K562 (cell line): Measurements from ENCODE around the gene SLC34A3. TPM values are rescaled to one million over a fixed set of nuclear protein-coding genes. Genes with fewer than 3 reads are reported as not detected.

ENCODE experiments used
- ELF4 ChIP-seq: fragments of 450-650 bp; formaldehyde crosslinking; IDR thresholded peaks from 2 replicates; pipeline ENCODE4 v1.4.0; 2022; ENCODE audit warnings: missing genetic modification characterization
- ESRRB ChIP-seq: fragments of 250-450 bp; sonication (Bioruptor Pico); IDR thresholded peaks from 2 replicates; pipeline ENCODE4 v1.5.0; 2020; ENCODE audit warnings: mild to moderate bottlenecking, moderate library complexity, borderline replicate concordance
- EZH2 ChIP-seq: IDR thresholded peaks from 2 replicates; pipeline ENCODE4 v1.6.1; 2012; ENCODE audit warnings: low read depth, mild to moderate bottlenecking, inconsistent platforms, low read length, borderline replicate concordance
- HDAC3 ChIP-seq: fragments of 450-650 bp; IDR thresholded peaks from 2 replicates; pipeline ENCODE4 v1.6.1; 2018; ENCODE audit warnings: borderline replicate concordance, mild to moderate bottlenecking, moderate library complexity; ENCODE audit not compliant: partially characterized antibody
- HNRNPH1 ChIP-seq: fragments of 200-400 bp; formaldehyde crosslinking; optimal IDR thresholded peaks from 2 replicates; pipeline ENCODE3; 2017; ENCODE audit warnings: low read depth, mild to moderate bottlenecking, low read length, moderate library complexity
- LCOR ChIP-seq: sonication (generic); formaldehyde crosslinking; IDR thresholded peaks from 2 replicates; pipeline ENCODE4 v1.8.0; 2022; ENCODE audit warnings: mild to moderate bottlenecking, missing genetic modification reagents
- NEUROD1 ChIP-seq: fragments of 150-350 bp; IDR thresholded peaks from 2 replicates; pipeline ENCODE4 v1.6.1; 2014; ENCODE audit warnings: borderline replicate concordance, low read length, low read depth; ENCODE audit not compliant: partially characterized antibody
- POLR2G ChIP-seq: fragments of 200-400 bp; formaldehyde crosslinking; IDR thresholded peaks from 2 replicates; pipeline ENCODE4 v1.6.1; 2017; ENCODE audit warnings: low read depth, mild to moderate bottlenecking, antibody characterized with exemption, low read length, moderate library complexity
- XRCC4 ChIP-seq: IDR thresholded peaks from one replicate; pipeline ENCODE4 v1.6.1; 2011; ENCODE audit not compliant: insufficient read depth, insufficient read length; ENCODE audit errors: extremely low read depth
- ZFPM2 ChIP-seq: fragments of 250-450 bp; sonication (Bioruptor Pico); IDR thresholded peaks from 2 replicates; pipeline ENCODE4 v1.5.1; 2022; ENCODE audit warnings: mild to moderate bottlenecking
- ZNF12 ChIP-seq: sonication (generic); formaldehyde crosslinking; IDR thresholded peaks from 2 replicates; pipeline ENCODE4 v1.4.0; 2020; ENCODE audit warnings: mild to moderate bottlenecking, missing genetic modification reagents
- ZNF124 ChIP-seq: sonication (generic); formaldehyde crosslinking; IDR thresholded peaks from 2 replicates; pipeline ENCODE4 v1.8.1; 2022; ENCODE audit warnings: missing genetic modification reagents
- ZNF174 ChIP-seq: fragments of 250-450 bp; sonication (Bioruptor Pico); IDR thresholded peaks from 2 replicates; pipeline ENCODE4 v1.4.0; 2020; ENCODE audit warnings: mild to moderate bottlenecking
- ZNF184 ChIP-seq: sonication (generic); formaldehyde crosslinking; IDR thresholded peaks from 2 replicates; pipeline ENCODE4 v1.5.0; 2020; ENCODE audit warnings: missing genetic modification reagents
- ZNF217 ChIP-seq: sonication (generic); formaldehyde crosslinking; IDR thresholded peaks from 2 replicates; pipeline ENCODE4 v1.8.0; 2022; ENCODE audit warnings: mild to moderate bottlenecking, missing genetic modification reagents
- ZZZ3 ChIP-seq: fragments of 450-650 bp; IDR thresholded peaks from 2 replicates; pipeline ENCODE4 v1.6.1; 2016; ENCODE audit warnings: antibody characterized with exemption, mild to moderate bottlenecking, moderate library complexity
- polyA plus RNA-seq, 8 experiments: library from polyadenylated mRNA; depleted of rRNA in 4 of 8; stranded (reverse) in 5 of 8; unstranded in 3 of 8; fragments of >200 nt; fragmentation: Nextera tagmentation in 2 of 8; fragmentation: Illumina TruSeq in 1 of 8; extraction: Ambion mirVana in 2 of 8; extraction: Trizol in 1 of 8; gene quantifications; 2 replicates each; pipeline versions ENCODE4 v1.2.1 to v1.2.3, GENCODE V29; 2011 to 2014; ENCODE audit warnings: inconsistent platforms in 1 of 8, missing spikeins in 1 of 8
- total RNA-seq, 7 experiments: library from RNA; depleted of rRNA in 6 of 7; stranded (reverse); fragments of >200 nt in 6 of 7; fragmentation: Illumina TruSeq in 2 of 7; extraction: Trizol in 2 of 7; gene quantifications; 2 replicates each; pipeline versions ENCODE4 v1.2.1 to v1.2.3, GENCODE V29; 2011 to 2021; ENCODE audit warnings: low replicate concordance in 1 of 7
- TF ChIP-seq, protein P1 (sequence below): IDR thresholded peaks from 2 replicates; pipeline ENCODE4 v1.6.1; 2011; ENCODE audit warnings: borderline replicate concordance, low read depth, mild to moderate bottlenecking, moderate library complexity, low read length; ENCODE audit not compliant: insufficient read depth, poor library complexity, severe bottlenecking
- TF ChIP-seq, protein P2 (sequence below): fragments of 450-650 bp; formaldehyde crosslinking; IDR thresholded peaks from 2 replicates; pipeline ENCODE4 v1.4.0; 2020; ENCODE audit warnings: mild to moderate bottlenecking, mixed read lengths
- TF ChIP-seq, protein P3 (sequence below): sonication (generic); formaldehyde crosslinking; IDR thresholded peaks from 2 replicates; pipeline ENCODE4 v1.8.0; 2022; ENCODE audit warnings: mild to moderate bottlenecking, low read depth, missing genetic modification reagents
- TF ChIP-seq, protein P4 (sequence below): fragments of 250-450 bp; sonication (Bioruptor Pico); IDR thresholded peaks from 2 replicates; pipeline ENCODE4 v1.8.0; 2021; ENCODE audit warnings: mild to moderate bottlenecking, moderate library complexity

Gene SLC34A3
- total and polyA plus RNA-seq, 9 of the 15 experiments (the other 6 are each of a cell fraction or from before 2014, with no cell fraction given): not detected

DNA sequence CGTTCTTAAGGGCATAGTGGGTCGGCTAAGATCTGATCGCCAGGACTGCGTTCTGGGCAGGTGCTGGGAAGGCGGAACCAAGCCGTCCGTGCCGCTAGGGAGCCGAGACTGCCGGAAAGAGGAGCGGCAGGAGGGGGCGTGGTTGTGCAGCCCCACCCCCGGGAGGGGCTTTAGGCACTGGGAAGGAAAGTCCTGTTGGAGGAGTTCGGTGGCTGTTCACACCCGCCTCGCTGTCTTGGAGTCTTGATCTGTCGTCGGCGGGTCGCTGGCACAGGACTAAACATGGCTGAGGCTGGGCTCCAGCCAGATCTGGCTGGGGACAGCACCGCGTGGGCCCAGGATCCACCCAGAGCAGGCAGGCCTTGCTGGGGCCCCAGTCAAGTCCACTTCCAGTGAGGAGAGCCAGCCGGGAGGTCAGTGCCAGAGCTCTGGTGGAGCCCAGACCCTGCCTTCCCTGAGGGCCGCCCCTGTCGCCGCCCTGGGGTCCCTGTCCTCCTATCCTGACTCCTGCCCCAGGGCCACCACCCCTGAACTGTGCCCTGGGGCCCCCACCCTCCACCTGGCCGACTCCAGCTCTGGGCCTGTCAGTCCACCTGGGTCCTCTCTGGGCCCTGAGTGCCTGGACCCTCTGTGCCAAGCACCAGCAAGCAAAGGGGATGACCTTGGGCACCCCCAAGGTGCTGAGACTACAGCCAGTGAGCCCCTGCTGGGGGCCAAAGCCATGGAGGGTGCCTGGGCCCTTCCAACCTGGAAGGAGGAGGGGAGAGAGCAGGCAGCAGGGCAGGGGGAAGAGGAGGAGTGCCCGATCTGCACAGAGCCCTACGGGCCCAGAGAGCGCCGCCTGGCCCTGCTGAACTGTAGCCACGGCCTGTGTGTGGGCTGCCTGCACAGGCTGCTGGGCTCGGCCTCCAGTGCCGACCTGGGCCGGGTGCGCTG, 13.2 kb upstream of the SLC34A3 start (continued):
- TF ChIP-seq ZNF124 (CRISPR knock-in tag): no peak
- TF ChIP-seq, protein P1, sequence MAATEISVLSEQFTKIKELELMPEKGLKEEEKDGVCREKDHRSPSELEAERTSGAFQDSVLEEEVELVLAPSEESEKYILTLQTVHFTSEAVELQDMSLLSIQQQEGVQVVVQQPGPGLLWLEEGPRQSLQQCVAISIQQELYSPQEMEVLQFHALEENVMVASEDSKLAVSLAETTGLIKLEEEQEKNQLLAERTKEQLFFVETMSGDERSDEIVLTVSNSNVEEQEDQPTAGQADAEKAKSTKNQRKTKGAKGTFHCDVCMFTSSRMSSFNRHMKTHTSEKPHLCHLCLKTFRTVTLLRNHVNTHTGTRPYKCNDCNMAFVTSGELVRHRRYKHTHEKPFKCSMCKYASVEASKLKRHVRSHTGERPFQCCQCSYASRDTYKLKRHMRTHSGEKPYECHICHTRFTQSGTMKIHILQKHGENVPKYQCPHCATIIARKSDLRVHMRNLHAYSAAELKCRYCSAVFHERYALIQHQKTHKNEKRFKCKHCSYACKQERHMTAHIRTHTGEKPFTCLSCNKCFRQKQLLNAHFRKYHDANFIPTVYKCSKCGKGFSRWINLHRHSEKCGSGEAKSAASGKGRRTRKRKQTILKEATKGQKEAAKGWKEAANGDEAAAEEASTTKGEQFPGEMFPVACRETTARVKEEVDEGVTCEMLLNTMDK: no peak
- TF ChIP-seq ZNF174: no peak
- no peak for TF ChIP-seq ELF4 (CRISPR knock-in tag)
- no peak for TF ChIP-seq HDAC3
- no peak for TF ChIP-seq ESRRB (CRISPR knock-in tag)
- TF ChIP-seq, protein P2, sequence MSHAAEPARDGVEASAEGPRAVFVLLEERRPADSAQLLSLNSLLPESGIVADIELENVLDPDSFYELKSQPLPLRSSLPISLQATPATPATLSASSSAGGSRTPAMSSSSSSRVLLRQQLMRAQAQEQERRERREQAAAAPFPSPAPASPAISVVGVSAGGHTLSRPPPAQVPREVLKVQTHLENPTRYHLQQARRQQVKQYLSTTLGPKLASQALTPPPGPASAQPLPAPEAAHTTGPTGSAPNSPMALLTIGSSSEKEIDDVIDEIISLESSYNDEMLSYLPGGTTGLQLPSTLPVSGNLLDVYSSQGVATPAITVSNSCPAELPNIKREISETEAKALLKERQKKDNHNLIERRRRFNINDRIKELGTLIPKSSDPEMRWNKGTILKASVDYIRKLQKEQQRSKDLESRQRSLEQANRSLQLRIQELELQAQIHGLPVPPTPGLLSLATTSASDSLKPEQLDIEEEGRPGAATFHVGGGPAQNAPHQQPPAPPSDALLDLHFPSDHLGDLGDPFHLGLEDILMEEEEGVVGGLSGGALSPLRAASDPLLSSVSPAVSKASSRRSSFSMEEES (CRISPR knock-in tag): no peak
- no peak for TF ChIP-seq LCOR
- TF ChIP-seq ZZZ3: no peak
- TF ChIP-seq ZFPM2 (CRISPR knock-in tag): no peak
- TF ChIP-seq XRCC4: no peak
- TF ChIP-seq, protein P3, sequence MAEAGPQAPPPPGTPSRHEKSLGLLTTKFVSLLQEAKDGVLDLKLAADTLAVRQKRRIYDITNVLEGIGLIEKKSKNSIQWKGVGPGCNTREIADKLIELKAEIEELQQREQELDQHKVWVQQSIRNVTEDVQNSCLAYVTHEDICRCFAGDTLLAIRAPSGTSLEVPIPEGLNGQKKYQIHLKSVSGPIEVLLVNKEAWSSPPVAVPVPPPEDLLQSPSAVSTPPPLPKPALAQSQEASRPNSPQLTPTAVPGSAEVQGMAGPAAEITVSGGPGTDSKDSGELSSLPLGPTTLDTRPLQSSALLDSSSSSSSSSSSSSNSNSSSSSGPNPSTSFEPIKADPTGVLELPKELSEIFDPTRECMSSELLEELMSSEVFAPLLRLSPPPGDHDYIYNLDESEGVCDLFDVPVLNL (CRISPR knock-in tag): no peak
- no peak for TF ChIP-seq NEUROD1
- no peak for TF ChIP-seq HNRNPH1
- TF ChIP-seq ZNF184 (CRISPR knock-in tag): no peak
- TF ChIP-seq EZH2: no peak
- no peak for TF ChIP-seq ZNF12 (CRISPR knock-in tag)
- TF ChIP-seq, protein P4, sequence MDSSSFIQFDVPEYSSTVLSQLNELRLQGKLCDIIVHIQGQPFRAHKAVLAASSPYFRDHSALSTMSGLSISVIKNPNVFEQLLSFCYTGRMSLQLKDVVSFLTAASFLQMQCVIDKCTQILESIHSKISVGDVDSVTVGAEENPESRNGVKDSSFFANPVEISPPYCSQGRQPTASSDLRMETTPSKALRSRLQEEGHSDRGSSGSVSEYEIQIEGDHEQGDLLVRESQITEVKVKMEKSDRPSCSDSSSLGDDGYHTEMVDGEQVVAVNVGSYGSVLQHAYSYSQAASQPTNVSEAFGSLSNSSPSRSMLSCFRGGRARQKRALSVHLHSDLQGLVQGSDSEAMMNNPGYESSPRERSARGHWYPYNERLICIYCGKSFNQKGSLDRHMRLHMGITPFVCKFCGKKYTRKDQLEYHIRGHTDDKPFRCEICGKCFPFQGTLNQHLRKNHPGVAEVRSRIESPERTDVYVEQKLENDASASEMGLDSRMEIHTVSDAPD (CRISPR knock-in tag): no peak
- no peak for TF ChIP-seq ZNF217 (CRISPR knock-in tag)
- TF ChIP-seq POLR2G: peak; percentile 82
